Lower lobe of right lung (tissue), 2 donors: ENCODE measurements around the gene COG7. TPM values are rescaled to one million over a fixed set of nuclear protein-coding genes. Genes with fewer than 3 reads are reported as not detected.

Source experiments
- ATAC-seq, 2 donors: fragments of 200-7000 bp; cut with Tn5 transposase; one replicate each; pipeline ENCODE4 v1.9.1; 2020 to 2022; ENCODE audit warnings: mild to moderate bottlenecking in 2 of 2, moderate library complexity in 2 of 2
- DNase-seq: peaks from one replicate; pipeline ENCODE4 v3.0.0-alpha.2; 2020
- H3K27ac ChIP-seq: fragments of 200-600 bp; one replicate; pipeline ENCODE4 v1.8.0; 2022
- H3K27me3 ChIP-seq: fragments of 200-600 bp; one replicate; pipeline ENCODE4 v1.8.0; 2022; ENCODE audit warnings: low read depth
- H3K36me3 ChIP-seq: fragments of 200-600 bp; one replicate; pipeline ENCODE4 v1.8.0; 2022; ENCODE audit warnings: mild to moderate bottlenecking
- H3K4me1 ChIP-seq: fragments of 200-600 bp; one replicate; pipeline ENCODE4 v1.8.0; 2022
- H3K4me3 ChIP-seq: fragments of 200-600 bp; one replicate; pipeline ENCODE4 v1.8.0; 2022; ENCODE audit warnings: mild to moderate bottlenecking
- H3K9me3 ChIP-seq: fragments of 200-600 bp; one replicate; pipeline ENCODE4 v1.8.0; 2022
- intact Hi-C: fragments of 100-400 bp; cut with DNase I; formaldehyde crosslinking; loops from one replicate; pipeline ENCODE4 v1.11.0; 2022
- total RNA-seq: library from RNA; stranded (reverse); fragmentation: NEBNext Ultra II Directional; extraction: Animal tissue kit (Norgen Biotek cat#: 25700); gene quantifications from one replicate; pipeline ENCODE4 v1.2.1, GENCODE V29; 2021
- TF ChIP-seq, protein P1 (sequence below): fragments of 200-600 bp; IDR thresholded peaks from one replicate; pipeline ENCODE4 v1.8.0; 2022; ENCODE audit warnings: antibody characterized with exemption, mild to moderate bottlenecking
- donor health status: DM: no; HTN: yes; CAD: no; lungs with severe emphysema.

COG7 gene
- total RNA-seq, 1 donor from 2014 or later: 21.3 TPM

DNA sequence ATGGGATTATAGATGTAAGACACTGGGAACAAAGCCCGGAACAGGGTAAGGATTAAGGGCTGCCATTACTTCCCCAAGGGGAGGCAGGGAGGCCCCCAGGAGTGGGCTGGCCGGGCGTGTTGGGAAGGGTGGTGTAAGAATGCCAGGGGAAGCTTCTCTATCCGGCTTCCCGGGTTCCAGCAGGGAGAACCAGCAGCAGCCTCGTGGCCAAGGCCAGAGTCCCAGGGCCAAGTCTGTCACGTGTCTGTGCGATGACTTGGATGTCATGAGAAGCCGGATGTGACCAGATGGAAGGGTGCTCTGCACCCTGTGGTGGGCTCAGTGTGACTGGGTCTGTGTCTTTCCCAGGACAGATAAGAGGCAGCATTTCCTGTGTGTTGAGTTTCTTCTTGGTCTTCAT, 98.7 kb downstream of the COG7 start:
- ATAC-seq (peak in 1 of 2 donors; percentile 10), DNase-seq (peak; percentile 17)
- TF ChIP-seq, protein P1, sequence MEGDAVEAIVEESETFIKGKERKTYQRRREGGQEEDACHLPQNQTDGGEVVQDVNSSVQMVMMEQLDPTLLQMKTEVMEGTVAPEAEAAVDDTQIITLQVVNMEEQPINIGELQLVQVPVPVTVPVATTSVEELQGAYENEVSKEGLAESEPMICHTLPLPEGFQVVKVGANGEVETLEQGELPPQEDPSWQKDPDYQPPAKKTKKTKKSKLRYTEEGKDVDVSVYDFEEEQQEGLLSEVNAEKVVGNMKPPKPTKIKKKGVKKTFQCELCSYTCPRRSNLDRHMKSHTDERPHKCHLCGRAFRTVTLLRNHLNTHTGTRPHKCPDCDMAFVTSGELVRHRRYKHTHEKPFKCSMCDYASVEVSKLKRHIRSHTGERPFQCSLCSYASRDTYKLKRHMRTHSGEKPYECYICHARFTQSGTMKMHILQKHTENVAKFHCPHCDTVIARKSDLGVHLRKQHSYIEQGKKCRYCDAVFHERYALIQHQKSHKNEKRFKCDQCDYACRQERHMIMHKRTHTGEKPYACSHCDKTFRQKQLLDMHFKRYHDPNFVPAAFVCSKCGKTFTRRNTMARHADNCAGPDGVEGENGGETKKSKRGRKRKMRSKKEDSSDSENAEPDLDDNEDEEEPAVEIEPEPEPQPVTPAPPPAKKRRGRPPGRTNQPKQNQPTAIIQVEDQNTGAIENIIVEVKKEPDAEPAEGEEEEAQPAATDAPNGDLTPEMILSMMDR: no peak
- Histone ChIP-seq H3K4me1 (no peaks in the 10 kb centered on the region), H3K36me3 (no peaks in the 10 kb centered on the region), H3K27me3 (no peaks in the 10 kb centered on the region), H3K4me3 (no peak overlapping the region), H3K9me3 (no peaks in the 10 kb centered on the region), H3K27ac (no peak overlapping the region)
- intact Hi-C loops: no loop called here

DNA sequence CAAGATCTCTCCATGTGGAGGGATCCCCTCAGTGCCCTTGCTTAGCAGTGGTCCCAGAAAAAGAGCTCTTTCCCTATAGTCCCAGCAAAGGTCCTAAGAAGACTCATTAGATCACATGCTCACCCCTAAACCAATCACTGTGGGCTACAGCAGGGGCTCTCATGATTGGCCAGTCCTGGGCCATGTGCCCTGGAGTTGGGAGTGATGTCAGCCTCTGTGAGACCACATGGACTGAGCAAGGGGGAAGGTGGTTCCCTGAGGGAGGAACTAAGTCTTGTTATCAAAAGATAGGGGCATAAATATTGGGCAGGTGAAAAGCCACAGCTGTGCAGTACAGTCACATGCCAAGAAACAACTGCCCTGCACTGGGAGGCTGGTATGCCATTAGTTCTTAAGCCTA, 99.5 kb downstream of the COG7 start:
- no peak overlapping the region for H3K4me3 ChIP-seq
- H3K9me3 ChIP-seq: no peaks in the 10 kb centered on the region
- TF ChIP-seq, protein P1: no peak
- no peaks in the 10 kb centered on the region for H3K36me3 ChIP-seq
- no peak for ATAC-seq
- H3K27ac ChIP-seq: no peak overlapping the region
- no peaks in the 10 kb centered on the region for H3K27me3 ChIP-seq
- intact Hi-C loops: no loop called here
- no peak for DNase-seq
- H3K4me1 ChIP-seq: no peaks in the 10 kb centered on the region

DNA sequence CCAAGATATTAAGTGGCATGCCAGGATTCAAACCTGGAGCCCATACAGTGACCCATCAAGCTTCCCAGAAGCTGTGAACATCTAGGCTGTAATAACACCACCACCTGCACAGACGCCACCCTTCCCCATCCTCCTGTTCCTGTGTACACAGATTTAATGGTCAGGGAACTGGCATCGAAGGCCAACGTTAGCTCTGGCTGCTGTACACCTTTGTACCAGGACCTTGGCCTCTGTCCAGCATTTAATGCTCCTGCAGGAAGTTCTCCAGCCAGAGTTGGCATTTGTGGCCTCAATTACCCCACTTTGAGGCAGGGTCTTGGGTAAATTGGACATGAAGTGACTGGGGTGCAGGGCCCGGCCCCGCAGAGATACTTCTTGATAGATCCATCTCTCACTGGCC, 101.6 kb downstream of the COG7 start:
- intact Hi-C loops: no loop called here
- H3K27ac ChIP-seq: no peak overlapping the region
- DNase-seq: no peak

GRCh38 chr16:23348579-23349469, 104.2 kb downstream of the COG7 start:
- no peak for ATAC-seq

More for the DNA sequence above, 101.6 kb downstream of the COG7 start:
- H3K9me3 ChIP-seq: no peaks in the 10 kb centered on the region
- TF ChIP-seq, protein P1: no peak
- no peaks in the 10 kb centered on the region for H3K4me1 ChIP-seq
- ATAC-seq: no peak
- no peak overlapping the region for H3K4me3 ChIP-seq
- H3K36me3 ChIP-seq: no peaks in the 10 kb centered on the region
- no peaks in the 10 kb centered on the region for H3K27me3 ChIP-seq

DNA sequence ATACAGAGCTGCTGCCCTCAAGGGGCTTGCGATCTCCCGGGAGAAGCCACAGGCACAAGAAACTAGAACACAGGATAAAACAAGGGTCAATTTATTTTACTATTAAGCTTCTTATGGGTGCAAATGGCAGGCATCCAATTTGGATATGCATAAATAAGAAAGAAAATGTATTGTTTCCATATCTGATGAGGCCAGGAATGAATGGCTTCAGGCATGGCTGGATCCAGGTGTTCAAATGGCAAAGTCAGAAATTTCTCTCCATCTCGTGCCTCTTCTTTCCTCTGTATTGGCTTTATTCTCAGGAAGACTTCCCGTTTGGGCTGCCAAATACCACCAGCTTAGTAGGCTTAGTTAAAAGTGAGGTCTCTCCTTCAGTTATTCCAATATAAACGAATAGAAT, 107.8 kb downstream of the COG7 start:
- no peaks in the 10 kb centered on the region for H3K27me3 ChIP-seq
- no peaks in the 10 kb centered on the region for H3K36me3 ChIP-seq
- TF ChIP-seq, protein P1: no peak
- DNase-seq (no peak), ATAC-seq (no peak)
- H3K27ac ChIP-seq: no peak overlapping the region
- H3K4me1 ChIP-seq: no peaks in the 10 kb centered on the region
- H3K9me3 ChIP-seq: no peaks in the 10 kb centered on the region
- intact Hi-C loops: no loop called here
- no peak overlapping the region for H3K4me3 ChIP-seq

More at GRCh38 chr16:23348579-23349469, 104.2 kb downstream of the COG7 start:
- H3K36me3 ChIP-seq: no peaks in the 10 kb centered on the region
- no peaks in the 10 kb centered on the region for H3K4me1 ChIP-seq
- no peak overlapping the region for H3K27ac ChIP-seq
- TF ChIP-seq, protein P1: no peak
- intact Hi-C loops: no loop called here
- no peak for DNase-seq
- no peaks in the 10 kb centered on the region for H3K27me3 ChIP-seq
- no peaks in the 10 kb centered on the region for H3K9me3 ChIP-seq
- no peak overlapping the region for H3K4me3 ChIP-seq
